ENCODE measurements around the gene C6orf52.
"Not testable (repeated sequence)": the region's sequence is repeated elsewhere in the genome, so short reads cannot be mapped to it uniquely, and the experiment has no call there.

C6orf52 gene

DNA sequence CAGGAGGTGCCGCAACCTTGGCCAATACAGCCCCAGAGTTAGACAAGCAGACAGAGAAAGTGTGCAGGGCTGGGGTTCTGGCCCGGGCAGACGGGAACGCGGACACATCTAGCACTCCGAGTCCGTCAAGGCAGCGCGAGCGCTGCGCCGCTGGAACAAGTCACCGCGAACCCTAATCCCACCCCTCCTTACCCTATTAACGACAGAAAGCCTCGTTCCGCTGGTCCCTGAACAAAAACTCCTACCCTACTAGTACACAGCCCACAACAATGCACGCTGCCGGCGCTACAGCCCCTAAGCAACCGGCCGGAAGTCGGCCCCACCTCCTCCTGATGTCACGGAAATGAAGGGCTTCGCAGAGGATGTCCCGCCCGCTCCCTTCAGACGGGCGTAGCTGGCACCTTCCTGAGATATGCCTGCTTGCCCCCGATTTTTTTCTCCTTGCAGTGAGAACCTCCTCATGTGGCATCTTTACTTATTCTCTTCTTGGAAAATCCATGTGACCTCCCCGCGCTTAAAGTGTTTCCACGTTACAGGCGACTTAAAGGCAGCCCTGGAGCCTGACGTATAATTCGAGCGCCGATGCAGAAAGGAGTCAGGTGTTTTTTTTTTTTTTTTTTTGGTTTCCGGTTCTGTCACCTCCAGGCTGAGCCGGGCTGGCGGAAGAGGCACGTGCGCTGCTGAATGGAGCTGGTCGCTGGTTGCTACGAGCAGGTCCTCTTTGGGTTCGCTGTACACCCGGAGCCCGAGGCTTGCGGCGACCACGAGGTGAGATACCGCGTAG lies at the start of gene C6orf52, which contains the start of gene PAK1IP1:
Gene C6orf52, minus strand, starts transcription at position 315 of the 784 bp plus-strand sequence. CDS start 7,066 bp downstream, outside the sequence.
Gene PAK1IP1, plus strand, starts transcription at position 671 of the 784 bp plus-strand sequence. Its CDS starts 14 bp downstream, at position 685.
- TF ChIP-seq EZH2phosphoT487 (IDR thresholded peaks at IDR 0.05; ENCODE audit: low read depth), result no peak
- TF ChIP-seq, protein P1, sequence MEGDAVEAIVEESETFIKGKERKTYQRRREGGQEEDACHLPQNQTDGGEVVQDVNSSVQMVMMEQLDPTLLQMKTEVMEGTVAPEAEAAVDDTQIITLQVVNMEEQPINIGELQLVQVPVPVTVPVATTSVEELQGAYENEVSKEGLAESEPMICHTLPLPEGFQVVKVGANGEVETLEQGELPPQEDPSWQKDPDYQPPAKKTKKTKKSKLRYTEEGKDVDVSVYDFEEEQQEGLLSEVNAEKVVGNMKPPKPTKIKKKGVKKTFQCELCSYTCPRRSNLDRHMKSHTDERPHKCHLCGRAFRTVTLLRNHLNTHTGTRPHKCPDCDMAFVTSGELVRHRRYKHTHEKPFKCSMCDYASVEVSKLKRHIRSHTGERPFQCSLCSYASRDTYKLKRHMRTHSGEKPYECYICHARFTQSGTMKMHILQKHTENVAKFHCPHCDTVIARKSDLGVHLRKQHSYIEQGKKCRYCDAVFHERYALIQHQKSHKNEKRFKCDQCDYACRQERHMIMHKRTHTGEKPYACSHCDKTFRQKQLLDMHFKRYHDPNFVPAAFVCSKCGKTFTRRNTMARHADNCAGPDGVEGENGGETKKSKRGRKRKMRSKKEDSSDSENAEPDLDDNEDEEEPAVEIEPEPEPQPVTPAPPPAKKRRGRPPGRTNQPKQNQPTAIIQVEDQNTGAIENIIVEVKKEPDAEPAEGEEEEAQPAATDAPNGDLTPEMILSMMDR (IDR thresholded peaks at IDR 0.05; ENCODE audit: low read depth, low read length), result no peak
- no peaks in the 10 kb centered on the region for H4K20me1 ChIP-seq (ENCODE audit: insufficient read depth, low read length)
- 0 out of 2 replicates have a peak, but pooled peaks cover 2% of the 10 kb centered on the region for H3K9me3 ChIP-seq (ENCODE audit: insufficient read depth, low read length)
- H3K79me2 ChIP-seq (ENCODE audit: low read length), result peaks cover 62% of the 10 kb centered on the region
- peak within 1 kb of the TSS; percentile 94 for H3K4me3 ChIP-seq (ENCODE audit: low read length)
- H3K36me3 ChIP-seq (replicated peaks; ENCODE audit: low read depth, low read length), result peaks cover 6% of the 10 kb centered on the region
- H2AFZ ChIP-seq (ENCODE audit: low read depth, low read length), result peak within 1 kb of the TSS; percentile 38; the same call in 1 of the 2 replicates
- no peaks in the 10 kb centered on the region for H3K27me3 ChIP-seq (ENCODE audit: low read depth, low read length)
- H3K9ac ChIP-seq (ENCODE audit: low read length), result peak within 1 kb of the TSS; percentile 86
- peak within 1 kb of the TSS; percentile 87 for H3K4me2 ChIP-seq (ENCODE audit: low read length)
- peaks cover 12% of the 10 kb centered on the region for H3K4me1 ChIP-seq (ENCODE audit: low read length)
- peak within 1 kb of the TSS; percentile 86 for H3K27ac ChIP-seq (ENCODE audit: low read length)

DNA sequence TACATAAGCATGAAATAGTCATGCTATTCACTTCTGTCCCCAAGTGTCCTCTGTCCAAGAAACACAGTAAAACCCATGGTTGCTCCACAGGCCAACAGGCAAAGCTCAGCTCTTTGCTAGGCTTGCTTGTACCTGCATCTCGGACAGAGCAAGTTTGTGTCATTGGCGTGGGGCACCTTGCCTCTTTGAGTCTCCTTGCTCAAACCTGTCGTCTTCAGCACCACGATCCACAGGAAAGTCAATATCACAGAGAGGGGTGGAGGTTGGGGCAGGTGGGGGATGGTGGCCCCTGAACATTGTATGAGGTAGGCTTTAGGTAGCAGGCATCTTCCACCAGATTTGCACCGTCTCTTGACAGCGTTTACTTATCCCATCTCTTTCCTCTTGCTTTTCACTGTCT lies 49.1 kb upstream of the C6orf52 start:
- Histone ChIP-seq H3K9me3 (ENCODE audit: insufficient read depth, low read length) (no peaks in the 10 kb centered on the region), H3K36me3 (replicated peaks; ENCODE audit: low read depth, low read length) (no peaks in the 10 kb centered on the region), H3K4me2 (ENCODE audit: low read length) (no peak overlapping the region), H3K9ac (ENCODE audit: low read length) (no peak overlapping the region), H3K27ac (ENCODE audit: low read length) (no peak overlapping the region), H3K79me2 (ENCODE audit: low read length) (peaks cover 9% of the 10 kb centered on the region), H3K27me3 (ENCODE audit: low read depth, low read length) (no peaks in the 10 kb centered on the region), H2AFZ (ENCODE audit: low read depth, low read length) (no peak overlapping the region), H3K4me3 (ENCODE audit: low read length) (no peak overlapping the region), H3K4me1 (ENCODE audit: low read length) (peaks cover 7% of the 10 kb centered on the region; the same call in 1 of the 2 replicates), H4K20me1 (ENCODE audit: insufficient read depth, low read length) (no peaks in the 10 kb centered on the region)
- TF ChIP-seq, protein P1 (IDR thresholded peaks at IDR 0.05; ENCODE audit: low read depth, low read length), result no peak
- TF ChIP-seq EZH2phosphoT487 (IDR thresholded peaks at IDR 0.05; ENCODE audit: low read depth), result no peak

DNA sequence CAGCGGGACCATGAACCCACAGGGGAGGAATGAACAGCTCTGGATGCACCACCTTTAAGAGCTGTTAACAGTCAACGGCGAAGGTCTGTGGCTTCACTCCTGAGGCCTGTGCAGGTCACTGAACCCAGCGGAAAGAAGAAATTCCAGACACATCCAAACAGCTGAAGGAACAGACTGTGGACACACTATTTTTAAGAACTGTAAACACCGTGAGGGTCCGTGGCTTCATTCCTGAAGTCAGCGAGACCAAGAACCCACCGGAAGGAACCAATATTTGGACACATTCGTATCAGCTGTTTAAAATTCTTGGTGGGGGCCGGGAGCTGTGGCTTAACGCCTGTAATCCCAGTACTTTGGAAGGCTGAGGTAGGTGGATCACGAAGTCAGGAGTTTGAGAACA lies 47.8 kb upstream of the C6orf52 start:
- Histone ChIP-seq H3K79me2 (ENCODE audit: low read length) (no peaks in the 10 kb centered on the region), H3K4me1 (ENCODE audit: low read length) (peaks cover 4% of the 10 kb centered on the region; the same call in 1 of the 2 replicates), H3K36me3 (replicated peaks; ENCODE audit: low read depth, low read length) (no peaks in the 10 kb centered on the region), H3K27ac (ENCODE audit: low read length) (no peak overlapping the region), H2AFZ (ENCODE audit: low read depth, low read length) (no peak overlapping the region), H3K4me2 (ENCODE audit: low read length) (no peak overlapping the region), H3K27me3 (ENCODE audit: low read depth, low read length) (no peaks in the 10 kb centered on the region), H3K9me3 (ENCODE audit: insufficient read depth, low read length) (no peaks in the 10 kb centered on the region), H4K20me1 (ENCODE audit: insufficient read depth, low read length) (no peaks in the 10 kb centered on the region), H3K4me3 (ENCODE audit: low read length) (no peak overlapping the region), H3K9ac (ENCODE audit: low read length) (no peak overlapping the region)
- no peak for TF ChIP-seq EZH2phosphoT487 (IDR thresholded peaks at IDR 0.05; ENCODE audit: low read depth)
- TF ChIP-seq, protein P1 (IDR thresholded peaks at IDR 0.05; ENCODE audit: low read depth, low read length), result no peak

DNA sequence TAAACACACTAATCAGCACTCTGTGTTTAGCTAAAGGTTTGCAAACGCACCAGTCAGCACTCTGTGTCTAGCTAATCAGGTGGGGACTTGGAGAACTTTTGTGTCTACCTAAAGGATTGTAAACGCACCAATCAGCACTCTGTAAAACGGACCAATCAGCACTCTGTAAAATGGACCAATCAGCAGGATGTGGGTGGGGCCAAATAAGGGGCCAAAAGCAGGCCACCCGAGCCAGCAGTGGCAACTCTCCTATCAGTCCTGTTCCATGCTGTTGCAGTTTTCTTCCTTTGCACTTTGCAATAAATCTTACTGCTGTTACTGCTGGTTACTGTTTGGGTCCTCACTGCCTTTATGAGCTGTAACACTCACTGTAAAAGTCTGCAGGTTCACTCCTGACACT lies 47.2 kb upstream of the C6orf52 start:
- not testable (repeated sequence) for H4K20me1 ChIP-seq (ENCODE audit: insufficient read depth, low read length); H3K79me2 ChIP-seq (ENCODE audit: low read length); H3K36me3 ChIP-seq (replicated peaks; ENCODE audit: low read depth, low read length); H3K27me3 ChIP-seq (ENCODE audit: low read depth, low read length); H2AFZ ChIP-seq (ENCODE audit: low read depth, low read length); H3K9ac ChIP-seq (ENCODE audit: low read length); H3K4me2 ChIP-seq (ENCODE audit: low read length); H3K4me1 ChIP-seq (ENCODE audit: low read length); H3K9me3 ChIP-seq (ENCODE audit: insufficient read depth, low read length); H3K27ac ChIP-seq (ENCODE audit: low read length); H3K4me3 ChIP-seq (ENCODE audit: low read length)

Measured in OCI-LY3 (cell line).